HG03342 (cell line): ENCODE measurements around the gene CPNE5.

ENCODE experiments used
- ATAC-seq: cut with Tn5 transposase; IDR thresholded peaks from one replicate; pipeline ENCODE4 v1.9.1; 2021; ENCODE audit warnings: mild to moderate bottlenecking, moderate library complexity; ENCODE audit not compliant: unreplicated experiment

CPNE5 gene

DNA sequence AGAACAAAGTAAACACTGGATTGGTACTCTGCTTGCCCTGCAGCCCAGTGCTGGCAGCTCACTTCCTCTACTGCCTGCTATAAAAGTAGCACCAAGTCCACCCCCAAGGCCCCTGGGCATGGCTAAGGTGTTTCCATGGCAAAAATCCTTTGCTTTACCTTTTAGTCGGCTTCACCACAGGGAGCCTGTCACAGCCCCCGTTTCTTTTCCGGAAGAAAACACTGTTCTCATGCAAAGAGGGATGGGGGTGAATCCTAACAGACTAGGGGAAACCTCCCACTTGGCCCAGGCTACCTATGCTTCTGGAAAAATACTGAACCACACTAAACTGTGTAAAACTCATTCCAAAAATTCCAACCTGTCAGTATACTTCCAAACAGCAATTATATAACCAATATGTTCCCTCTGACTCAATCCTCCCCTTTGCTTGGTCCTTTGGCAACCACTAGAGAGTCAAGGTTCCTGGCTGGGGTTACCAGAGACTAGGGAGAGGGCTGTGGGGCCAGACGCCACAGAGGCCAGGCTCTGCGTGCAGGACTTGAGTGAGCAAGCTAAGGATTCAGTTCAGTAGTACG lies 19.2 kb upstream of the CPNE5 start:
- ATAC-seq, result no peak

DNA sequence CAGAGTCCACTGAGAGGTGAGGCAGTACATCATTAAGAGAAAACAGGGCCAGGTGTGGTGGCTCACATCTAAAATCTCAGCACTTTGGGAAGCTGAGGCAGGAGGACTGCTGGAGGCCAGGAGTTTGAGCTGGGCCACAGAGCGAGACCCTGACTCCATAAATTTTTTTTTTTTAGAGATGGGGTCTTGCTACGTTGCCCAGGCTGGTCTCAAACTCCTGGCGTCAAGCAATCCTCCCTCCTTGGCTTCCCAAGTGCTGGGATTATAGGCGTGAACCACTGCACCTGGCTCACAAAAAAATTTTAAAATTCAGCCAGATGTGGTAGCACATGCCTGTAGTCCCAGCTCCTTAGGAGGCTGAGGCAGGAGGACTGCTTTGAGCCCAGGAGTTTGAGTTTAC lies 18.1 kb upstream of the CPNE5 start:
- no peak for ATAC-seq

DNA sequence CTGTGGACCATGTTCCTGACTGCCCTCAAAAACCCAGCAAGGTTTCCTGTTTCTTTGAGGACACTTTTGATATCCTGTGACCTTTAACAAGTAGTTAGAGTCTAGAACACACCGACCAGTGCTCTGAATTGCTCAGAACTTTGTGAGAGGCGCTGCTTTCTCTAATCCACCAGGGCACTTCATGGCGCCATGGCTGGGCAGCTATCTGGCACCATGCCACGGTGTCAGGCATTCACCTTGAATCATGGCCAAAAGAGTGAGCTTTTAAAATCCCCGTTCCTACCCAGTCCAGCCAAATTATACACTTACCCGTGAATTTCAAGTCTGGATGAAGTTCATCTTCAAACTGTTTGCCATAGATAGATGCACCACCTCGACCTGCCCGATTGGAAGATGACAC lies 17.0 kb upstream of the CPNE5 start:
- ATAC-seq, result no peak

DNA sequence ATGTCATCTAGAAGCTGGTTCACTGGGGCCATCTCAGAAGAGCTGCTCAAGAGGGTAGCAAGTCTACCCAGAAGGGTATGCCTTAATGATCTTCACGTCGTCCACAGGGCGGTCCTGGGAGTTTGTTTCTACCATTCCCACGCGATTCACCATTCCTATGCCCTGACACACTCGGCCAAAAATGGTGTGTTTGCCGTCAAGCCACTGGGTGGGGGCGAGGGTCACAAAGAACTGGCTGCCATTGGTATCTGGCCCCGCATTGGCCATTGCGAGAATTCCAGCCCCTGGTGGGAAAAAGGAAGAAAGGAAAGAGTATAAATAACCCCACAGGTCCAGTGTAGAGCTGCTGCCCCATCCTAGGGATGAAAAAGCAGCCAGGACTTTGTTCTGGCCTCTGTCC lies 16.5 kb upstream of the CPNE5 start:
- ATAC-seq, result no peak

DNA sequence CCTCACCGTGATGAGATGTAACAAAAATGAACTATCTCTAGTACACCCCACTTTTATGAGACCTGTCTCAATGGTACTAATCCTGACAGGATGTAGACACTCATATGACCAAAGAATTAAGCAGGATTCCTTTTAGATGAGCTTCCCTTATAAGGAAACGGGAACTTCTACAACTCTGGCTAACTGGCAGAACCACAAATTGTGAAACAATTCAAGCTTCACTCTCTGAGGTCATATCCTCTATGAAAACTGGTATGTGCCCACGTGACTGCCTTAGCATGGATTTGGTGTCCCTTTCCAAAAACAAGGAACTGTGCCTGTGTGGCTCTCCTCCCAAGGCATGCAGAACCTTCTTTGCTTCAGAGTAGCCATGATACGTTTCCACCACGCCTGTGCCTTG lies 14.1 kb upstream of the CPNE5 start:
- no peak for ATAC-seq

DNA sequence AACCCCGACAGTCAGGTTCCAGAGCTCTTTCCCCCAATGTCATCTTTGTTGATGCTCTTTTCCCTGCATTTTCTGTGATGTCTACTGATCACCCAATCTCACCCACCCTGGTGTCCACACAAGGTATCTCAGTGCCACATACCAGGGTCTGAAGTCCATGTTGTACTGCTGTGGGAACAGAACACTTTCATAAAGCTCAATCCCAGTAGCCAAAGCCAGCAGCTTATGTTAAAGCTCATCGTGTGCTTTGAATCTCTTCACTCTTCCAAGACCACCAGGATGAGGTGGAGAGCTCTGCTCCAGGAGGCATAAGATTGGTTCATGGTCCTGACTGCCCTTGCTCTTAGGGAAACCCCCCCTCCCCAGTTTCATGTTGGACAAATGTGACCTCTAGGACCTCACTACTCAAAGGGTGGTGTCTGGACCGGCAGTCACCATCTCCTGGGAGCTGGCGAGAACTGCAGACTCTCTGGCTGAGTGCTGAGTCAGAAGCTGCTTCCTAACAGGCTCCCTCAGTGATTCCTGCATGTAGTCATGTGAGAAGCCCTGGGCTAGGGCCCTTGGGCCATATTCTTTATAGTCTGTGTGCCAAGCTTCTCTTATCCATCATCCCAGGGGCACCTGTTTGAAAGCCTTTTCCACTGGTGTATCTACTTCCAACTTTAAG lies 13.4 kb upstream of the CPNE5 start:
- no peak for ATAC-seq

DNA sequence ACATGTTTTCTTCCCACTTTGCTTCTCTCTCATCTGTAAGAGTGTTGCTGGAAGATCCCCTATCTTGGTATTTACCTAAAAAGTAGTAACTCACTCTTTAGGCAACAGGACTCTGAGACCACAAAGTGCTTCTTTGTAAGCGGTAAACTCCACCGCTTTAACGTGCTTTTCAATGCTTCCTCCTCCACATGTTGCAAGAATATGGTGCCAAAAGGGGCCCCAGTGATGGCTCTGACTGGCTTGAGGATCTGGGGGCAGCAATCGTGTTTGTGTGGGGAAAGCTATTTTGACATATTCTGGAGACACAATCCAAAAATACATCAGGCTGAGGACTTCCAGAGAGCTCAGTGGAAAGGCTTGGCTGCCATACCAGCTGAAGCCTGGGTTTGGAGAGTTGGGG lies 12.4 kb upstream of the CPNE5 start:
- ATAC-seq, result no peak

DNA sequence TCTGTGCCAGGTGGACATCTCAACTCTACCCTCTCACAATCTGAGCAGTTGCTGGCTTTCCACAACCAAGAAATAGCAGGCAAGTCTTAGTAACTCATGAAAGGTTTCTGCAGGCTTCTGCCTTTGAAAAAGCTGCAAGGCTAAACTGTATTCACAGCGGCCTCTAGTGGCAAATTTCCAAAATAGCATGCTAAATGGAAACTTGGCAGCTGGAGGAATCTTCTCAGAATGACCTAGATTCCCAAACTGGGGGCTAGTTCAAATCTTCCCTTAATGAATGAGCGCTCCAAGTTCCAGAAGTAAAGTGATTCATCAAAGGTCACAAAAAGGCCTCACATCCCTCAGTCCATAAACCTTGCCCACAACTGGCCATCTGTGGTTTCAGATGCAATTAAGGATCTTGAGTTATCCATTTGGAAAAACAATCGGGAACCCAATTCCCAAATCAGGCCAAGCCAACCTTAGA lies 11.9 kb upstream of the CPNE5 start:
- no peak for ATAC-seq

DNA sequence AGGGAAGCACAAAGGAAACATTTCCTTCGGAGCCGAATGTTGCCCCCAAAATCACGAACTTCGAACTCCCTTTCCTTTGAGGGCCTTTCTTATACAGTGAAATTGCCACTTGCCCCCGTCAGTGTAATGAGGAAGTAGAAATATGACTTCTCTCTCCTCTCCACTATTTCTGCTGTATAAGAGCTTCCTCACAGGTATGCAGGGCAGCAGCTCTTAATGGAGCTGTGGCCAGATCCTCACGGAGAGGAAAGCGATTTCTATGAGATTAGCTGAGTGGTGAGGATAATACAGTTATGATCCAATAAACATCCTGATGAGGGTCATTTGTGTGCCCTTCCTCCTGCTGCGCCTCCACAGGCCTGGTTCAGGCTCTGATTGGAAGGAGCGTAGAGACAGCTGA lies 10.8 kb upstream of the CPNE5 start:
- no peak for ATAC-seq

DNA sequence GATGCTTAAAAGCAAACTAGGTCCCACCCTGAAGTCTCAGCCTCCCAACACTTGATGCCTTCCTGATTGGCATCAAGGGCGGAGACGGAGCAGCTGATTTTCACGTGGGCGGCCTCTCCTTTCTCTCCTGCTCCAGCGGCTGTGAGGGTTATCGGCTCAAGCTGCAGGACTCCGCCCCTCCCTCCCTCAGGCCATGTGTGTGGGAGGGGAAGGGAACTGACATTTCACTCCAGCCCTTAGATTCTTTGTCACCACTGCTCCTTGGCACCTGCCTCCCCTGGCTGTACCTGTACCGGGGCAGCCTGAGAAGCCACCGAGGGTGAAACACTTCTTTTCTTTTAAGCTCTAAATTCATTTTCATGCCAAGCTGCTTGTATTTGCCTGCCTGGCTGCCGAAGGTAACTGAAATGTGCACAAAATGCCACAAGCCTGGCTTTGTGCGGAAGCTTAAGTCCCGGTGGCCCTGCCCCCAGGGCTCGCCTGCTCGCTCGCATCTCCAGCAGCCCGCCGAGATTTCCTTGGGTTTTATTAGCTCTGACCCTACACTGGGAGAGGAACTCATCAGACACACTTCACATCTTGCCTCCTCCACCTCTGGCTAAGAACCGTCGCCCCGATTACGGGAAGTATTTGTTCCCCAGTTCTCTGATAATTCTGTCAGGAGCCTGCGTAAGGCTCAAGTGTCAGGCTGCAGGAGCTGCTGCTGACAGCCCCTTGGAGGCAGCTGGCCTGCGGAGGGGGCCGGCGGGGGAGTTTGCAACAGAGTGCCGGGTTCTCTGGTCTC lies 9.6 kb upstream of the CPNE5 start:
- no peak for ATAC-seq

DNA sequence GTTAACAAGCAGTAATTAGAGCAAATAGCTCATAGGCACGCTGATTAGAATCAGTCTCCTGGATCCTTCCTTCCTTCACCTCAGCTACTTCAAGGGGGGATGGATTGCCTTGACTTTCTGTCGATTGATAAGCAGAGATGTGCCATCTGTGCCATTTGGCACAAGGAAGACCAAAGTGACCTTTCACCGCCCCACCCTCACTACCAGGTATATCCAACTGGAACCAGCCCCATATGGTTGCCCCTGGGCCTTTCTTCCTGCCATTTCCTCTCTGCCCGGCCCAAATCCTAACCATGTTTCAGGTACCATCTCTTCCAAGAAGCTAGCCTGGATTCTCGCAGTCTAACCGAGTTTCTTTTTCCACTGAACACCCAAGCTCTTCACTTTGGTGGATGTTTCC lies 8.7 kb upstream of the CPNE5 start:
- ATAC-seq, result no peak

DNA sequence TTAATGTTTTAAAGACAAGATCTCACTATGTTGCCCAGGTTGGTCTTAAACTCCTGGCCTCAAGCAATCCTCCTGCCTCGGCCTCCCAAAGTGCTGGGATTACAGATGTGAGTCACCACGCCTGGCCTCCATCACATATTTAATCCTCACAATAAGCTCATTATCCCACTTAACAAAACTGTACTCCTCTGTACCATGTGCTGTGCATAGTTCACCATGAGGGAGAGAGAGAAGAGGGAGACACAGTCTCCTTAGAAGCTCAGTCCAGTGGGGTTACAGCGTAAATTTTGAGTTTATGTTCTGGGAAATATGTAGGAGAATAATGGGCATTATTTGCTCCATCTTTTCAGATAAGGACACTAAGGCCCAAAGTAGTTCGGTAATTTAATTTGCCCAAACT lies 7.9 kb upstream of the CPNE5 start:
- no peak for ATAC-seq

DNA sequence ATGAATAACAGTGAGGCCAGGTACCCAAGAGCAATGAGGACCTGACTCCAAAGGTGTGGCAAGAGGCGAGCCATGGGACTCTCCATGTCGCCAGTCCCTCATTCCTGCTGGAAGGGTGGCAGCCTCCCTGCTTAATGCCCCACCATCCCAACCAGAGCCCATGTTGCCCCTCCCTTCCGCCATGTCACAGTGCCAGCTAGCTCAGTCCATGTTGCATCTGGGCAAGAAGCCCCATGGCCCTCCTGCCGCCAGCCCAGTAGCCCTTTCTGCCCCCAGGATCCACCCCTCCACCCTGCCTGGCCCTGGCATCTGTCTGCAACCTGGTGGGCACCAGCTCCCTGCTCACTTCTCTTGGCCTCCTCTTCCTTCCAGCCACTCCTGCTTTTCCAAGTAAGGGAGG lies 6.0 kb upstream of the CPNE5 start:
- ATAC-seq, result no peak

DNA sequence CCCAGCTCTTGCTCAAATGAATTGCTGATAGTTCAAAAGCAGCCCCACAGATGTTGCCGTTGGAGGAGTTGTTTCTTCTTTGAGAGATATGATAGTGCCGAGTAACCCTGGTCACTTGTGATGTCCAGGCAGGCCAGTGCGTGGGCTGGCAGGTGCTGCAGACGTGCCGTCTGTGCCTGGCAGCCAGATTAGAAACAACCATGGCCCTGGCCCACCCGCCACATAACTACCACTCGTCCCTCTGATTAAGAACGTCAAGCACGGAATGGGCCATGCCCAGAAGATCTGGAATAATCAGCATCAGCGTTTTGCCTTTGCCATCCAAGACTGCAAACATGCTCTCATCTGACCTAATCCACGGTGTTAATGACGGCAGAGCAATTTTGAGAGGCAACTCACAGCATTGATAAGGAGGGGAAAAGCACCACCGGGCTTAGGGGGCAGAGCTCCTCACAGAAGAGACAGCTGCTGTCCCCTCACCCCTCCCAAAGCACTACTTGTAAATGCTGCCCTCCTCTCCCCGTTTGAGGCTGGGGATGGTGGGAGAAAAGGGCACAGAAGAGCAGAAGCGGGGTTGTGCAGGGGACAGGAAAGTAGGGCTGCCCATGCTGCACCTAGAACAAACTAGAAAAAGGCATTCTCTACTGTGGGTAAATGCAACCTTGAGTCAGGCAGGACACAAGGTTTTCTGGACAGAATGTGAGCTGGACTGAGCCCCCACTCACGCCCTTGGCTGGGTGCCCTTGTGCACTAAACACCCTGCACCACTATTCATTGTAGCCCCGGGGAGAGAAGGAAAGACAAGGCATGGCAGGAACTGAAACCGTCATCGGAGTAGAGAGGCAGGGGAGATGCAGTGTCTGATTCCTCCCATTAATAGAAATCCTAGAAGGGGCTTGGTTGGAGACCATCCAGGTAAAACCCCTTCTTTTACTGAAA lies 5.3 kb upstream of the CPNE5 start:
- no peak for ATAC-seq

DNA sequence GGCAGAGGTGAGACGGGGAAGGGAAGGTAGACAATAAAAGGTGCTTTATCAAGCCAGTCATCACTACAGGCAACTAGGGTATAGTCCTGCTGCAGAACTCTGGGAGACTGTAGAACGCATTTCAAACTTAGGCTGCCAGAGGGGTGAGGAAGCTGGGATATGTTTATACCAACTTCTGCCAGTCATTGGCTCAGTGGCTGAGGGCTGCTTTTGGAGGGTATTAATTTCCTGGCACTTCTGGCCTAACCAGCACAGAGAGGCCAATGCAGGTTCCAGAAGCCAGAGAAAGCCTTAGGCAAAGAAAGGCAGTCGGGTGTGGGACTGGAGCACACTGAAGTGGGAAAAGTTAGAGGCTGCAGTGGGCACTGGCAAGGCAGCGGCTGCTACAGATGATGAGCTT lies 3.9 kb upstream of the CPNE5 start:
- no peak for ATAC-seq

DNA sequence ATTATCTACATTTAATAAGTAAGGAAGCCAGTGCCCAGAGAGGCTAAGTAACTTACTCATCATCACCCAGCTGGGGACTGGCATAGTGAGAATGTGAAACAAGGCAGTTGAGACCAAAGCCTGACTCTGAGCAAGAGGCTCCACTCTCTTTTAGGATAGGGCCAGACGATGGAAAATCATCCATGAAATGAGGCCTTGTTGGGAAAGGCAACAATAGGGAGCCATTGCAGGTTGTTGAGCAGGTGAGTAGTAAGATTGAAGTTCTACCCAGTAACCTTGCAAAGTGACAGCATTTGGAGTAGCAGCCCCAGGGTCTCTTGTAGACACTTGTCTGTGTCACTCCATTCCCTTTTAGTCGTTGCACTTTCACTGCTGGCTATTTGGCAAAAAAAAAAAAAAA lies 2.5 kb upstream of the CPNE5 start:
- ATAC-seq, result no peak

DNA sequence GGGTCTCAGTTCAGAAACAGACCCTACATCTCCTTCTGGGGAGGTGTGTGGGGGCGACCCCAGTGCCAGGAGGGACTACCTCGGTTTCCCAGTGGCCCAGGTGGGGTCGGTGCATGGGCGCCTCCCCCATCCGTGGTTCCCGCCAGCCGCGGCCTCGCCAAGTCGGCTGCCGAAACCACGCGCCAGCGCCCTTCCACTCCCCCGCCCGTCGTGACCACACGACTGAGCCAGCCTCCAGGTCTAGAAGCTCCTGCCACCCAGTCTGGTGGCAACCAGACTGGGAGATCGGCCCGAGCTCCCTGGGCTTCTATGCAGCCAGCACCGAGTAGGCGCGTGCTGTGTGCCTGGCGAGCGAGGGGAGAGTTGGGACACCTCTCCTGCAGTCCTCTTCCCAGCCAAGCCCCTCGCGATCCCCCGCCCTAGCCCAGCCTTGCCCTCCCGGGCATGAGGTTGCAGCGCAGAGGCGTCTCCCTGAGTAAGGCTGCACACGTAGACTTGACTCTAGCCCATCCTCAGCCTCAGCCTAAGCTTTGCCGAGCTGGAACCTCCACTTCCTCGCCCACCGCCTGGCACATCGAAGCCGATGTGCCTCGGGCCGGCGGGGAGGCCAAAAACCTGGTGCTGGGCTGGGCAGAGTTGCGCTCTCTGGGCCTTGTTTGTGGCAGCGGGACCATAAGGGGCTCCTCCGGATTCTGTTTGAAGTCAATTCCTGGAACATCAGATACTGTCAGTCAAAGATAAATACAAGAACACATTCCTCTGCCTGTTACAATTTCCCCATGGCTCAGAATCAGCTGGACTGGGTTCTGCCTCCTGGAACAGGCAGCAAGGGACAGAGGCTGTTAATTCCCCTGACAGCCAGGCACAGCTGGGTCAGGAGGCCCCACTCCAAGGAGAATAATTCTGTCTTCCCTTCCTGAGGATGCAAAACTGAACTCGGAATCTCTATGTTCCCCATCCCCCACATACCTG lies 1.5 kb upstream of the CPNE5 start:
- no peak for ATAC-seq

DNA sequence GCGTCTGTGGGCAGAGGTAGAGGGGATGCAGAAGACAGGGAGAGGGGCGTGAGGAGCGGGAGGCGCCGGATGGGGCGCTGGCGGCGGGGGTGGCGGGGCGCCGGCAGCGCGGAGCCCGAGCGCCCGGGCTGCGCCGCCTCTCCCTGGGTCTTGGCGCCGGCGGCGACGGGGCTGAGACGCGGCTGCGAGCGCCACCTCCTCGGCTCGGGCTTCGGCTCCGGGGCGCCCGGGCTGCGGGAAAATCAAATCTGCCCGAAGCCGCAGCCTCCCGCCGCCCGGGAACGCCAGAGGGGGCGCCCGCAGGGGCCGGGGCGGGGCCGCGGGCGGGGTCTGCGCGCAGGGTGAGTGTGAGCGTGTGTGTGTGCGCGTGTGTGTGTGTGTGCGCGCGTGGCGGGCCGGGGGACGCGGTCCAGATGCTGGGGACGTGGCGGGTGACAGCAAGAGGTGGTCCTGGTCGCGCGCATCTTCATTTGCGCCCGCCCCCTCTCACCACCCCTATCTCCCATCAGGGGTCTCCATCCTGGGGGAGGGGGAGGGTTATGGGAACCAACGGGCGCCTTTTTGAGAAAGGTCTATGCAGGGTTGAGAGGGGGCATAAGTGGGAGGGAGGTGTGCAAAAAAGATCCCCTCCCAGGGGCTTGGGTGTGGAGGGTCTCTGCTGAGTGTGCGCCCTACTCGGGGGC lies 646 bp upstream of the CPNE5 start:
- ATAC-seq, result no peak

DNA sequence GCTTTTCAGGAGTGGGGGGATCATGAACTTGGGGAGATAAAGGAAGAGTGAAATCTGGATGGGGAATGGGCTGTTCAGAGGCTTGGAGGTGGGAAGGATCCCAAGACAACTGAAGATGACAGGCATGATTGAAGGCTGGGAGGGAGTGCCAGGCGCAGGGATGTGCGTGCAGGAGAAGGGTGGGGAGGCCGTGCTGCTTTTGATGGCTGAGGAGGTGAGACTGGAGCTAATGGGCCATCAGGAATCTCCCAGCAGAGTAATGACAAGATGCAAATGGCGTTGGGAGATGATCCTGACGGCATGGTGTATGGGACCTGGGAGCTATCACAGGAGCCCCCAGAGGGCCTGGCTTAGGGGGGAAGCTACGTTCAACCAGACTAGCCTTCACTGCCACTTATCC lies 1.6 kb downstream of the CPNE5 start:
- ATAC-seq, result no peak

DNA sequence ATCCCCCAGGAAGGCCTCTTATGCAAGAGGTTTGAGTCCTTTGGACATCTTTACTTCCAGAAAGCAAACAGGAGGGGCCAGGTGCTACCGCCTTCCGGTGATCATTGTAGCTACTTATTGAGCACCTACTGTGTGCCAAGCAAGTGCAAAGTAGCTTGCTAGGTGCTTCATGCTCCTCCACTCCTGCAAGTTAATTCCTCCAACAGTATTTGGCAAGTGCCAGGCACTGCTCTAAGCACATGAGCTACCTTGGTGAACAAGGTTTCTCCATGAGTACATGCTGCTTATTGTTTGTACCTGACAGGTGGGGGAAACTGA lies 2.3 kb downstream of the CPNE5 start:
- ATAC-seq, result no peak
